Measurements from ENCODE around the gene MATCAP1. TPM values are rescaled to one million over a fixed set of nuclear protein-coding genes. Genes with fewer than 3 reads are reported as not detected.
A peak's percentile ranks its signal among the peaks of the same experiment; 100 is the strongest.

MATCAP1 gene
- total RNA-seq, 6 experiments from 2014 or later: 3.5 to 13.8 (median 9.3) TPM

- no peaks in the 10 kb centered on the region for H3K27me3 ChIP-seq
- H3K4me1 ChIP-seq: peaks cover 0 to 35% (median 18%) of the 10 kb centered on the region in 4 donors
- intact Hi-C loops (cut with DNase I): no loop called here
Measured at GRCh38 chr16:67163999-67164558, 19.7 kb downstream of the MATCAP1 start.

DNA sequence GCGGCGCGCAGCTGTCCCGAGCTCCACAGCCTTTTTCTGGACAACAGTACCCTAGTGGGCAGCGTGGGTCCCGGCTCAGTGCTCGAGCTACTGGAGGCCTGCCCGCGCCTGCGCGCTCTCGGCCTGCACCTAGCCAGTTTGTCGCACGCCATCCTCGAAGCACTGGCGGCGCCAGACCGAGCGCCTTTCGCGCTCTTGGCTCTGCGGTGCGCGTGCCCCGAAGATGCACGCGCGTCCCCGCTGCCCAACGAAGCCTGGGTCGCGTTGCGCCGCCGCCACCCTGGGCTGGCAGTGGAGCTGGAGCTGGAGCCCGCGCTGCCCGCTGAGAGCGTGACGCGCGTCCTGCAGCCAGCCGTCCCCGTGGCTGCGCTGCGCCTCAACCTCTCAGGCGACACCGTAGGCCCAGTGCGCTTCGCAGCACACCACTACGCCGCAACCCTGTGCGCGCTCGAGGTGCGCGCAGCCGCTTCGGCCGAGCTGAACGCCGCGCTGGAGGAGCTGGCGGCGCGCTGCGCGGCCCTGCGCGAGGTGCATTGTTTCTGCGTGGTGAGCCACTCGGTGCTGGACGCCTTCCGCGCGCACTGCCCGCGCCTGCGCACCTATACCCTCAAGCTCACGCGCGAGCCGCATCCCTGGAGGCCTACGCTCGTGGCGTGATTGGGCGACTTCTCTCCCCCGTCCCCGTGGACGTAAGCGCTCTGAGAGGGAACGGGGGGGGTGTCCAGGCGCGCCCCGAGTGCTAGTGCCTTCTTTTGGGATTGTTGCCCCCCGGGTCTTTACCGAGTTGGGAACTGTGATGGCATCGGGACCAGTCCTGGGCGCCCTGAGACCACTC, 20.4 kb downstream of the MATCAP1 start:
- intact Hi-C loops (cut with DNase I): no loop called here
- no peaks in the 10 kb centered on the region for H3K36me3 ChIP-seq
- no peaks in the 10 kb centered on the region for H3K9me3 ChIP-seq
- H3K4me1 ChIP-seq: peaks cover 0 to 35% (median 17%) of the 10 kb centered on the region in 4 donors
- peak in 2 of 4 donors; percentile 3 for ATAC-seq
- no peak overlapping the region for H3K27ac ChIP-seq
- H3K4me3 ChIP-seq: peak overlapping the region in 1 of 3 donors; percentile 36
- no peaks in the 10 kb centered on the region for H3K27me3 ChIP-seq
- no peak for DNase-seq
- TF ChIP-seq POLR2A (IDR thresholded peaks at IDR 0.05): no peak
- TF ChIP-seq CTCF (IDR thresholded peaks at IDR 0.05): no peak
- 46% methylated on average over 29 of the region's 99 CpGs for WGBS (ENCODE audit: insufficient coverage, low coverage, low lambda C conversion rate, missing lambda C conversion rate)

More at GRCh38 chr16:67163999-67164558, 19.7 kb downstream of the MATCAP1 start:
- DNase-seq (no peak), ATAC-seq (peak in 1 of 4 donors; percentile 0)
- no peaks in the 10 kb centered on the region for H3K9me3 ChIP-seq
- H3K4me3 ChIP-seq: no peak overlapping the region
- TF ChIP-seq POLR2A (IDR thresholded peaks at IDR 0.05) (no peak), CTCF (IDR thresholded peaks at IDR 0.05) (no peak)
- no peaks in the 10 kb centered on the region for H3K36me3 ChIP-seq
- WGBS (ENCODE audit: insufficient coverage, low coverage, low lambda C conversion rate, missing lambda C conversion rate): 1% methylated on average over 22 of the region's 34 CpGs
- no peak overlapping the region for H3K27ac ChIP-seq

DNA sequence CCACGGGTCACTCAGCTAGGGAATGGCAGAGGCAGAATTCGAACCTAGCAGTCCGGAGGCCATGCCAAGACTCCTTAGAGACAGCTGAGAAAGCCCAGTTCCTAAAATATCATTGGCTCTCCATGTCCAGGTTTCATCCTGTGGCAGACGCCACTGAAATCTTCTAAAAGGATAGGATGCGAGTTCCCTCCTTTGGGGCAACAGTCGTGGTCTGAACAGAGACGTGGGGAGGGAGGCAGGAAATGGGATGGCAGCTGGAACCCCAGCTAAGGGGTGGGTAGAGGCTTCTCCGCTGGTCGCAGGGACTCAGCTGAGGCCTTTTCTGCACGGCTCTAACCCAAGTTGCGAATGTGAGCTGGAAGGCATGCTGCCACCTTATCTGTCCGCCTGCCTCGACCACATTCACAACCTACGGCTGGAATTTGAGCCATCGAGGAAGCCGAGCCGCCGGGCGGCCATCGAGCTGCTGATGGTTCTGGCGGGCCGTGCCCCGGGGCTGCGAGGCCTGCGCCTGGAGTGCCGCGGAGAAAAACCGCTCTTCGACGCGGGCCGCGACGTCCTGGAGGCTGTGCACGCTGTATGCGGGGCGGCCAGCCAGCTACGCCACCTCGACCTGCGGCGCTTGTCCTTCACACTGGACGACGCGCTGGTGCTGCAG, 21.1 kb downstream of the MATCAP1 start:
- intact Hi-C loops (cut with DNase I): no loop called here
- Histone ChIP-seq H3K4me1 (peaks cover 0 to 35% (median 17%) of the 10 kb centered on the region in 4 donors), H3K4me3 (peak overlapping the region in 1 of 3 donors; percentile 36), H3K27ac (no peak overlapping the region), H3K9me3 (no peaks in the 10 kb centered on the region), H3K27me3 (no peaks in the 10 kb centered on the region), H3K36me3 (no peaks in the 10 kb centered on the region)
- ATAC-seq (no peak), DNase-seq (no peak)
- TF ChIP-seq CTCF (IDR thresholded peaks at IDR 0.05): no peak
- 16% methylated on average over 20 of the region's 44 CpGs for WGBS (ENCODE audit: insufficient coverage, low coverage, low lambda C conversion rate, missing lambda C conversion rate)

GRCh38 chr16:67161595-67162058, 22.1 kb downstream of the MATCAP1 start:
- Histone ChIP-seq H3K27me3 (no peaks in the 10 kb centered on the region), H3K4me1 (peaks cover 0 to 35% (median 17%) of the 10 kb centered on the region in 4 donors), H3K9me3 (no peaks in the 10 kb centered on the region), H3K27ac (no peak overlapping the region), H3K36me3 (no peaks in the 10 kb centered on the region), H3K4me3 (no peak overlapping the region)
- DNase-seq (peak in 1 of 3 donors; percentile 57), ATAC-seq (no peak)
- no peak for TF ChIP-seq CTCF (IDR thresholded peaks at IDR 0.05)
- no peak for TF ChIP-seq POLR2A (IDR thresholded peaks at IDR 0.05)
- intact Hi-C loops (cut with DNase I): no loop called here
- no CpG with 5 or more reads among the region's 25 CpGs for WGBS (ENCODE audit: insufficient coverage, low coverage, low lambda C conversion rate, missing lambda C conversion rate)
